ENCODE measurements around the gene CCNH.

Gene CCNH

DNA sequence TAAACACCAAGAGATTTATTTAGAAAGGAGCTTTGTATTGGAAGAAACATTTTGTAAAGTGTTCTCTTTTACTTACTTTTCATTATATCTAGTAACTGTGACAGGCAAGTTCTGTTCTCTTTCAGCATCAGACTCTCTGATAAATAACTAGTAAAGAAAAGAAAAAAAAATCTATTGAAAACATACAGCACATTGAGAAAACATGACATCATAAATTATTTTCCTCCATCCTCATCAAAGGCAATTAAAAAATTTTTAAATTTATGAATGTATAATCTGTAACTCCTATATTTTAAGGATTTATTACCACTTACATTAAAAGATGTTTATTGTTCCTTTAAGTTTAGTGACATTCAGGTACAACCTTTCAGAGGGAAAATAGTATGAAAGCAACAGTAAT, 11.1 kb downstream of the CCNH start:
- DNase-seq, result no peak

GRCh38 chr5:87400305-87400899, 12.3 kb downstream of the CCNH start:
- no peak for DNase-seq

DNA sequence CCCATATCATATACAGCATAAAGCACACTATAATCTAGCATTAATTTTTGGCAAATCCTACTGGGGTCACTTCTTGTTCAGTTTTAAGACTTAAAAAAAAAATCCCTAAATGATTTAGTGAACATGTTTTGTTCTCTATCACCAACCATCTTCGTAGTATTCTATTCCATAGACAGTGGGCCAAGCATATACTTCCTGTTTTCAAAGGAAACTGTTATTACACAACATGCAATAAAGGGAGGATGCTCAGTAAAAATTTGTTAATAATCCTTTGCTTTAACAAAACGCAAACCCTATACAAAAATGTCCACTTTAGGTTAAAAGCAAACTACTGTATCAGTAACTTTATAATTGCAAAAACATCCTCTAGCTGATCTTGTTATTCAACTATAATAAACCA, 13.0 kb downstream of the CCNH start:
- no peak for DNase-seq

GRCh38 chr5:87398981-87399614, 13.6 kb downstream of the CCNH start:
- no peak for DNase-seq

DNA sequence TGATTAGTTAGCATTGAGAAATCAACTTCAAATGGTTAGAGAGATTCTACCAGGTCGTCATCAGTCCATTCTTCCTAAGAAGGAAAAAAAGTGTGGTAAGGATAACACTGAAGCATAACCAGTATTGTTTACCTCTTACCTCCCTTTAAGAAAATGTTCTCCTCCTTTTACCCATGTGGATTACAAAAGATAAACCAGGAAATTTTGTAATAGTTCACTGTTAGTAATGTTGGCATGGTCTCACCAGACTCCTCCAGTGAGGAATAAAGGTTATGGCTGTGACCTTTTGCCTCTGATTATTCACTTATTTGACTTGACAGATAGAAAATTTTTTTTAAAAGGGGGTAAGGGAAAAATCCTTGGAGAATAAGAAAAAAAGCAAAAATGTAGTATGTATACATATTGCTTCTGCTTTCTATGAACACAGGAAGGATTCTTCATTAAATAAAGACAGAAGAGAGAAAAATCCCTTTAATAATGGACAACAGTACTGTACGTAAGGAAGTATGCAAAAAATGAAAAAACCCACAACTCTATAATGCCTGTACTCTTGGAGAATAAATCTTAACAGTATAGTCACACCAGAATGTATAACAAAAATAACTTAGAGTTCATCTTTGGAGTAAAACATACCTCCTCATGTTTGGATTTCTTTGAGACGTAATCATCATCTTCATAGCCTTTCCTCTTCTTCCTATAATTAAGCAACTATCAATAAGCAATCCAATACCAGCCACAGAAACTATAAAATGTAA, 18.1 kb downstream of the CCNH start:
- no peak for DNase-seq

- DNase-seq, result no peak
Observed at GRCh38 chr5:87393331-87393730, 19.4 kb downstream of the CCNH start.

DNA sequence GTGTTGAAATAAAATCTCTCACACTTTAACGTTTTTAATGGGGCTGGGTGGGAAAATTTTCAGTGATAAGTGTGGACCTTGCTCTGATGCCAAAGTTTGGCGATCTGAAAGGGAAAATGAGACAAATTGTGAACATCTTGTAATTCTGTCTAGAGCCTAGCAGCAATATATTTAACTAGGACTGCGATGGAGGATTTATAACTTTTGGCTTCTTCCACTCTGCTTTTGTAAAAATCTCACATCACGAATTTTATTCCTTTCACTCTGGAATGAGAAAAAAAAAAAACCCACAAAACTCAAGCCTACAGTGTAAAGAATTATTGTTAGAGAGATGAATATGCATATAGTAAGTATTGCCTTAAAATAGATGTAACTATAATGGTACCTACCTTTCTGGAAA, 19.9 kb downstream of the CCNH start:
- no peak for DNase-seq

- no peak for DNase-seq
Observed at GRCh38 chr5:87392170-87392569, 20.6 kb downstream of the CCNH start.

DNA sequence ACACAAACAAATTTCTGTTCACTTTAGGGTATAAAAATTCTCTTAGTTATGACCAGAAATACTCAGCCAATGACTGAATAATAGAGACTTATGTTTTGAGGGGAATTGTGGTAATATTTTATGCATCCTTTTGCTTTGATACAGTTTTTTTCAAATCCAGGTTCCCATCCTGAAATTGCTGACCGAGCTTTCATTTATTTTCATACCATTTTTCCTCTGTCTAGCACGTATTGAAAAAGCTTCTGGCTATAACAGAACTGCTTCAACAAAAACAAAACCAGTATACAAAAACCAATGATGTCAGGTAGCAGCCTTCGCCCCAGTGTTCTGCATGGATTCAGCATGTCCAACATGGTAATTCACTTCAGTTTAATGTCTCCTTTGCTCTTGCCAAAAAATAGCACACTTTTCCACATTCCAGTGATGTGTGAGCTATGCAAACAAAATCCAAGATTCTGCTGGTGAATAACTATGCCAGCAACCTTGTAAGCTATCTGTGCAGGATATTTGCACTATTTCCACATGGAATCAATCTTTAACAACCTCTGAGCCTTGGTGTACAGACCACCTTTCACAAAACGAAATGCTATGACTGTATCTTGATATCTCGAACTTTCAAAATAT, 22.0 kb downstream of the CCNH start:
- no peak for DNase-seq

DNA sequence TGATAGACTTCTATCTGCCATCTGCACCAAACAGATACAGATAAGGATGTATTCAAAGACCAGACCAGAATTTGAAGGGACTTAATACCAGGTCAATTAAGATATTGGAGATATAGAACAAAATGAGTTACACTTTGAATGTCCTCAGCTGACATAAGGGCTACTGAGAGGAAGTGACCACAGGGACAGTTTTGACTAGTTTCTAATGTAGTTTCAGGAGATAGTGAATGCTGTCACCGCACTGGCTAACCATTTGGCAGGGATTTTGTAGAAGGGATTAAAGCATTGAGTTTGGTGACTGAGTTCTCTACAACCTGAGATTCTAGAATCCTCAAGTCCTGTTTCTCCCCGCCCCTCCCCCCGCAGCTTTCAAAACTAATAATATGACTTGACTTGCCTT, 22.7 kb downstream of the CCNH start:
- no peak for DNase-seq

- no peak for DNase-seq
Observed at GRCh38 chr5:87389296-87390034, 23.3 kb downstream of the CCNH start.

GRCh38 chr5:87388129-87388528, 24.6 kb downstream of the CCNH start:
- DNase-seq, result no peak

DNA sequence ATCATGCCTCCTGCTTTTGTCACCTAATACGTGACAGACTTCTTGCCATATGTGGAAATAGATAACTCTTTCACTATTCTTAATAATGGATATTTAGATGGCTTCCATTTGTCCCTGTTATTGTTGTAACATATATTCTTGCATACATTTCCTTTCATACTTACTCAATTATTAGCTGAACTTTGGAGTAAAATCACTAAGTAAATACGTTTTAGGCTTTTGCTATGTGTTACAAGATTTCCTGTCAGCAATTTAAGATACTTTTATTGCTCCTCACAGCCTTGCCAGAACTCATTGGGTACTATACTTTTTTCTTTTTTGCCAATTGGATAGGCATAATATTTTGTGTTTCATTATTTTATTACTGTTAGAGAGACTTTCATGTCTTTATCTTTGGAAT, 26.9 kb downstream of the CCNH start:
- no peak for DNase-seq

- no peak for DNase-seq
Observed at GRCh38 chr5:87383216-87383615, 29.5 kb downstream of the CCNH start.

- DNase-seq, result no peak
Observed at GRCh38 chr5:87382224-87382623, 30.5 kb downstream of the CCNH start.

- no peak for DNase-seq
Observed at GRCh38 chr5:87372705-87373104, 40.0 kb downstream of the CCNH start.

GRCh38 chr5:87369431-87369830, 43.3 kb downstream of the CCNH start:
- DNase-seq, result no peak

GRCh38 chr5:87368601-87369000, 44.1 kb downstream of the CCNH start:
- DNase-seq, result no peak

GRCh38 chr5:87367243-87367642, 45.5 kb downstream of the CCNH start:
- no peak for DNase-seq

DNA sequence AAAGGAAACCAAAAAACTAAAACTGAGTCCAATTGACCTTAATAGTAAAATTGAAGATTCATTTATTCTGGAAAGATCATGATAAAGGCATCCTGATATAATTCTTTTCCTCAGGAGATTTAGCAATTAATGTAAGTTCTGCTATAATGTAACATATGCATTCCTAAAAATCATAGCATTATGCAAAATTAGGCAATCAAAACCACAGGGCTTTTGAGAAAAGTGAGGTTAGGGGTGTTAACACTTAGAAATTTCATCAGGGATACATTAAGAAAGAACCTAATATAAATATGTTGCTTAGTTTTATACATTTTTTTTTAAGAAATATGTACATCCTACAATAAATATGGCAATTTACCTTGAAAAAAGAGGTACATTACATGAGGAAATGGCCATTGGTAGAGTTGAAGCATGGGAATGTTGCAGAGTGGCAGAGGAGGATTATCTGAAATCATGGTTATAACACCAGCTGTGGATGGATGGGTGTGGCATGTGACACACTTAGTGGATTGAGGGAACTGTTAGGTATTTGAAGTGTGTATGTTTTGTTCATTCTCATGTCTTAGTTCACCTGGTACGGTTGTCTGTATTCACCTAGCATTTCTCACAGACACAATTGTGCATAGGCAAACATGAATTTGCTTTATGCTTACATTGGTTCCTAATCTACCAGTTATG, 51.1 kb downstream of the CCNH start:
- DNase-seq, result no peak

GRCh38 chr5:87361031-87361445, 51.7 kb downstream of the CCNH start:
- no peak for DNase-seq

DNA sequence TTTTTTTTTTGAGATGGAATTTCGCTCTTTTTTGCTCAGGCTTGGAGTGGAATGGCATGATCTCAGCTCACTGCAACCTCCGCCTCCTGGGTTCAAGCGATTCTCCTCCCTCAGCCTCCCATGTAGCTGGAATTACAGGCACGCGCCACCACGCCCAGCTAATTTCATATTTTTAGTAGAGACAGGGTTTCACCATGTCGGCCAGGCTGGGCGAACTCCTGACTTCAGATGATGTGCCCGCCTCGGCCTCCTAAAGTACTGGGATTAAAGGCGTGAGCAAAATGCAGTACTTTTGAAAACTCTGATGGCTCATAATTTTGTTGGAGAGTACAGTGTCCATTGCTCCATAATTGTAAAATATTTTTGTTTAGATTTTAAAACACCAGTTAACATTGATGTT, 52.6 kb downstream of the CCNH start:
- DNase-seq, result no peak

- no peak for DNase-seq
Observed at GRCh38 chr5:87359106-87359505, 53.6 kb downstream of the CCNH start.

Measured in activated CD4-positive, alpha-beta T cell treated with anti-CD3 and anti-CD28 coated beads for 48 hours (primary cell).